ENCODE data around the gene ZSWIM8. TPM values are rescaled to one million over a fixed set of nuclear protein-coding genes. Genes with fewer than 3 reads are reported as not detected.

ZSWIM8 gene
- total and polyA plus RNA-seq, 2 donors (not counting 1 experiment from before 2014, with no cell fraction given) = 37.9 to 60.9 TPM

DNA sequence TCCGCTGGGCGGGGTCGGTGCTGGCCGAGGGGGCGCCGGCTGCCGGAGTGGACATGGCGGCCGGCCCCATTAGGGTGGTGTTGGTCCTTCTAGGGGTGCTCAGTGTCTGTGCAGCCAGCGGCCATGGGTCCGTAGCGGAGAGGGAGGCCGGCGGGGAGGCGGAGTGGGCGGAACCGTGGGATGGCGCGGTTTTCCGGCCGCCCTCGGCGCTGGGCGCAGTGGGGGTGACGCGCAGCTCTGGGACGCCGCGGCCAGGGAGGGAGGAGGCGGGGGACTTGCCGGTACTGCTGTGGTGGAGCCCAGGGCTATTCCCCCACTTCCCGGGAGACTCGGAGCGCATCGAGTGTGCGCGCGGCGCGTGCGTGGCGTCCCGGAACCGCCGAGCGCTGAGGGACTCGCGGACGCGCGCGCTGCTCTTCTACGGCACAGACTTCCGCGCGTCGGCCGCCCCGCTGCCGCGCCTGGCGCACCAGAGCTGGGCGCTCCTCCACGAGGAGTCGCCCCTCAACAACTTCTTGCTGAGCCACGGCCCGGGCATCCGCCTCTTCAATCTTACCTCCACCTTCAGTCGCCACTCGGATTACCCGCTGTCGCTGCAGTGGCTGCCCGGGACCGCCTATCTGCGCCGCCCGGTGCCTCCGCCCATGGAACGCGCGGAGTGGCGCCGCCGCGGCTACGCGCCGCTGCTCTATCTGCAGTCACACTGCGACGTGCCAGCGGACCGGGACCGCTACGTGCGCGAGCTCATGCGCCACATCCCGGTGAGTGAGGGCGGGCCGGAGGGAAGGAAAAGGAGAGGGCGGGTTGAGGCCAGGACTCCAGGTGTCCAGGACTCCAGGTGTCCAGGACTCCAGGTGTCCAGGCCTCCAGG is 12.9 kb upstream of the ZSWIM8 start:
- peaks cover 15% of the 10 kb centered on the region for H3K4me1 ChIP-seq (ENCODE audit: control insufficient read depth, extremely low read depth, insufficient read depth, low read length)
- H3K79me2 ChIP-seq (ENCODE audit: control insufficient read depth, insufficient read depth, low read length) = peaks cover 37% of the 10 kb centered on the region
- DNase-seq (ENCODE audit: low read depth in 2 of 2) = peak; percentile 78 to 84

DNA sequence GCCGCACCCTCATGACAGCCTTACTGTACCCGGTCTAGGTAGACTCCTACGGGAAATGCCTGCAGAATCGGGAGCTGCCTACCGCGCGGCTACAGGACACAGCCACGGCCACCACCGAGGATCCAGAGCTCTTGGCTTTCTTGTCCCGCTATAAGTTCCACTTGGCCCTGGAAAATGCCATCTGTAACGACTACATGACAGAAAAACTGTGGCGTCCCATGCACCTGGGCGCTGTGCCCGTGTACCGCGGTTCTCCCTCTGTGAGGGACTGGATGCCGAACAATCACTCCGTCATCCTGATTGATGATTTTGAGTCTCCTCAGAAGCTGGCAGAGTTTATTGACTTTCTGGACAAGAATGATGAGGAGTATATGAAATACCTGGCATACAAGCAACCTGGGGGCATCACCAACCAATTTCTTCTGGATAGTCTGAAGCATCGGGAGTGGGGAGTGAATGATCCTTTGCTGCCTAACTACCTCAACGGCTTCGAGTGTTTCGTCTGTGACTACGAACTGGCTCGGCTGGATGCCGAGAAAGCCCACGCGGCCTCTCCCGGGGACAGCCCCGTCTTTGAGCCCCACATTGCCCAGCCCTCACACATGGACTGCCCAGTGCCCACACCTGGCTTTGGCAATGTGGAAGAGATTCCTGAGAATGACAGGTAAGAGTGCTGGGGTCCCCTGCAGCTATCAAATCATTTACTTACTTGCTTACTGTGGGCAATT is 12.1 kb upstream of the ZSWIM8 start:
- Histone ChIP-seq H3K9ac (ENCODE audit: insufficient read depth, low read length) (peak overlapping the region; percentile 95), H2AFZ (ENCODE audit: low read length) (peak overlapping the region; percentile 15), H4K20me1 (ENCODE audit: control insufficient read depth, extremely low read depth, insufficient read depth, low read length) (no peaks in the 10 kb centered on the region), H3K27me3 (ENCODE audit: control insufficient read depth, insufficient read depth, low read length) (no peaks in the 10 kb centered on the region), H3K4me3 (replicated peaks in 1 of 4; ENCODE audit: control extremely low read depth in 1 of 4, insufficient read depth in 1 of 4, low read depth in 3 of 4, low read length in 4 of 4) (peak overlapping the region; percentile 82 to 91 (median 89)), H3K9me3 (ENCODE audit: control insufficient read depth, insufficient read depth, low read depth, low read length) (no peaks in the 10 kb centered on the region), H3K79me2 (ENCODE audit: control insufficient read depth, insufficient read depth, low read length) (peaks cover 39% of the 10 kb centered on the region), H3K36me3 (ENCODE audit: control insufficient read depth, insufficient read depth, low read length) (peaks cover 26% of the 10 kb centered on the region), H3K4me2 (ENCODE audit: extremely low read depth, insufficient read depth, low read length) (peak overlapping the region; percentile 100), H3K4me1 (ENCODE audit: control insufficient read depth, extremely low read depth, insufficient read depth, low read length) (peaks cover 15% of the 10 kb centered on the region), H3K27ac (ENCODE audit: insufficient read depth, low read length) (peak overlapping the region; percentile 96)
- TF ChIP-seq, protein P1, sequence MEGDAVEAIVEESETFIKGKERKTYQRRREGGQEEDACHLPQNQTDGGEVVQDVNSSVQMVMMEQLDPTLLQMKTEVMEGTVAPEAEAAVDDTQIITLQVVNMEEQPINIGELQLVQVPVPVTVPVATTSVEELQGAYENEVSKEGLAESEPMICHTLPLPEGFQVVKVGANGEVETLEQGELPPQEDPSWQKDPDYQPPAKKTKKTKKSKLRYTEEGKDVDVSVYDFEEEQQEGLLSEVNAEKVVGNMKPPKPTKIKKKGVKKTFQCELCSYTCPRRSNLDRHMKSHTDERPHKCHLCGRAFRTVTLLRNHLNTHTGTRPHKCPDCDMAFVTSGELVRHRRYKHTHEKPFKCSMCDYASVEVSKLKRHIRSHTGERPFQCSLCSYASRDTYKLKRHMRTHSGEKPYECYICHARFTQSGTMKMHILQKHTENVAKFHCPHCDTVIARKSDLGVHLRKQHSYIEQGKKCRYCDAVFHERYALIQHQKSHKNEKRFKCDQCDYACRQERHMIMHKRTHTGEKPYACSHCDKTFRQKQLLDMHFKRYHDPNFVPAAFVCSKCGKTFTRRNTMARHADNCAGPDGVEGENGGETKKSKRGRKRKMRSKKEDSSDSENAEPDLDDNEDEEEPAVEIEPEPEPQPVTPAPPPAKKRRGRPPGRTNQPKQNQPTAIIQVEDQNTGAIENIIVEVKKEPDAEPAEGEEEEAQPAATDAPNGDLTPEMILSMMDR (conservative IDR thresholded peaks at IDR 0.05 in 1 of 2, IDR thresholded peaks at IDR 0.05 in 1 of 2; ENCODE audit: low read depth in 1 of 2, low read length in 2 of 2) = no peak
- no peak for TF ChIP-seq EZH2 (IDR thresholded peaks at IDR 0.05; ENCODE audit: low read length, missing control alignments)
- DNase-seq (ENCODE audit: low read depth in 2 of 2) = no peak

More for the DNA sequence above, 12.9 kb upstream of the ZSWIM8 start:
- H3K4me2 ChIP-seq (ENCODE audit: extremely low read depth, insufficient read depth, low read length) = peak overlapping the region; percentile 100
- no peaks in the 10 kb centered on the region for H3K9me3 ChIP-seq (ENCODE audit: control insufficient read depth, insufficient read depth, low read depth, low read length)
- TF ChIP-seq, protein P1 (conservative IDR thresholded peaks at IDR 0.05 in 1 of 2, IDR thresholded peaks at IDR 0.05 in 1 of 2; ENCODE audit: low read depth in 1 of 2, low read length in 2 of 2) = no peak
- no peak for TF ChIP-seq EZH2 (IDR thresholded peaks at IDR 0.05; ENCODE audit: low read length, missing control alignments)
- peak overlapping the region; percentile 95 for H3K9ac ChIP-seq (ENCODE audit: insufficient read depth, low read length)
- H3K27ac ChIP-seq (ENCODE audit: insufficient read depth, low read length) = peak overlapping the region; percentile 96
- H2AFZ ChIP-seq (ENCODE audit: low read length) = peak overlapping the region; percentile 34
- H3K27me3 ChIP-seq (ENCODE audit: control insufficient read depth, insufficient read depth, low read length) = no peaks in the 10 kb centered on the region
- H3K36me3 ChIP-seq (ENCODE audit: control insufficient read depth, insufficient read depth, low read length) = peaks cover 27% of the 10 kb centered on the region
- peak overlapping the region; percentile 82 to 91 (median 89) for H3K4me3 ChIP-seq (replicated peaks in 1 of 4; ENCODE audit: control extremely low read depth in 1 of 4, insufficient read depth in 1 of 4, low read depth in 3 of 4, low read length in 4 of 4)
- H4K20me1 ChIP-seq (ENCODE audit: control insufficient read depth, extremely low read depth, insufficient read depth, low read length) = no peaks in the 10 kb centered on the region

- no peaks in the 10 kb centered on the region for H3K27me3 ChIP-seq (ENCODE audit: control insufficient read depth, insufficient read depth, low read length)
- no peak for TF ChIP-seq EZH2 (IDR thresholded peaks at IDR 0.05; ENCODE audit: low read length, missing control alignments)
- TF ChIP-seq, protein P1 (conservative IDR thresholded peaks at IDR 0.05 in 1 of 2, IDR thresholded peaks at IDR 0.05 in 1 of 2; ENCODE audit: low read depth in 1 of 2, low read length in 2 of 2) = no peak
- H3K36me3 ChIP-seq (ENCODE audit: control insufficient read depth, insufficient read depth, low read length) = peaks cover 17% of the 10 kb centered on the region
- peak overlapping the region; percentile 27 to 91 (median 66) for H3K4me3 ChIP-seq (replicated peaks in 1 of 4; ENCODE audit: control extremely low read depth in 1 of 4, insufficient read depth in 1 of 4, low read depth in 3 of 4, low read length in 4 of 4)
- no peak overlapping the region for H3K9ac ChIP-seq (ENCODE audit: insufficient read depth, low read length)
- peak overlapping the region; percentile 100 for H3K4me2 ChIP-seq (ENCODE audit: extremely low read depth, insufficient read depth, low read length)
- DNase-seq (ENCODE audit: low read depth in 2 of 2) = peak; percentile 31 to 33
- H3K9me3 ChIP-seq (ENCODE audit: control insufficient read depth, insufficient read depth, low read depth, low read length) = no peaks in the 10 kb centered on the region
- H2AFZ ChIP-seq (ENCODE audit: low read length) = no peak overlapping the region
- no peaks in the 10 kb centered on the region for H4K20me1 ChIP-seq (ENCODE audit: control insufficient read depth, extremely low read depth, insufficient read depth, low read length)
- peaks cover 15% of the 10 kb centered on the region for H3K4me1 ChIP-seq (ENCODE audit: control insufficient read depth, extremely low read depth, insufficient read depth, low read length)
- H3K27ac ChIP-seq (ENCODE audit: insufficient read depth, low read length) = no peak overlapping the region
- H3K79me2 ChIP-seq (ENCODE audit: control insufficient read depth, insufficient read depth, low read length) = peaks cover 41% of the 10 kb centered on the region
Observed at GRCh38 chr10:73774637-73775036, 10.8 kb upstream of the ZSWIM8 start.
